Loucy (cell line): ENCODE data around the gene MAST4.

Experiments
- H2AFZ ChIP-seq: fragments of 200-600 bp; sonication (generic); 2 replicates; pipeline ENCODE4 v1.6.0; 2016; ENCODE audit warnings: antibody characterized with exemption, mild to moderate bottlenecking, low read length, moderate library complexity
- H3F3A ChIP-seq: fragments of 200-600 bp; 2 replicates; pipeline ENCODE4 v1.6.0; 2016; ENCODE audit warnings: antibody characterized with exemption, low read depth, mild to moderate bottlenecking
- H3K27me3 ChIP-seq: fragments of 200-600 bp; sonication (generic); 2 replicates; pipeline ENCODE4 v1.6.1; 2014; ENCODE audit warnings: low read length, mild to moderate bottlenecking; ENCODE audit not compliant: insufficient read depth, poor library complexity, severe bottlenecking
- H3K36me3 ChIP-seq: fragments of 200-600 bp; sonication (generic); 2 replicates; pipeline ENCODE4 v1.6.1; 2016; ENCODE audit warnings: low read length; ENCODE audit not compliant: insufficient read depth
- H3K4me1 ChIP-seq: fragments of 200-600 bp; sonication (generic); 2 replicates; pipeline ENCODE4 v1.5.1; 2014; ENCODE audit warnings: low read length, mild to moderate bottlenecking; ENCODE audit not compliant: insufficient read depth, poor library complexity, severe bottlenecking
- H3K4me2 ChIP-seq: fragments of 200-600 bp; sonication (generic); 2 replicates; pipeline ENCODE4 v1.6.0; 2014; ENCODE audit warnings: antibody characterized with exemption, low read length, low read depth, mild to moderate bottlenecking; ENCODE audit not compliant: poor library complexity, severe bottlenecking
- H3K4me3 ChIP-seq: fragments of 200-600 bp; sonication (generic); 2 replicates; pipeline ENCODE4 v1.5.1; 2014; ENCODE audit warnings: low read length, mild to moderate bottlenecking, mixed read lengths; ENCODE audit not compliant: poor library complexity, severe bottlenecking
- H3K79me2 ChIP-seq: fragments of 200-600 bp; sonication (generic); 2 replicates; pipeline ENCODE4 v1.6.1; 2014; ENCODE audit warnings: low read length; ENCODE audit not compliant: insufficient read depth
- H3K9ac ChIP-seq: fragments of 200-600 bp; sonication (generic); 2 replicates; pipeline ENCODE4 v1.6.0; 2014; ENCODE audit warnings: mild to moderate bottlenecking, low read depth, low read length, moderate library complexity; ENCODE audit not compliant: poor library complexity, severe bottlenecking
- H3K9me2 ChIP-seq: fragments of 200-600 bp; sonication (generic); replicated peaks from 2 replicates; pipeline ENCODE4 v1.6.1; 2016; ENCODE audit warnings: low read depth, low read length, mixed read lengths
- H3K9me3 ChIP-seq: fragments of 200-600 bp; sonication (generic); 2 replicates; pipeline ENCODE4 v1.6.1; 2014; ENCODE audit warnings: mild to moderate bottlenecking, antibody characterized with exemption, low read length, low read depth; ENCODE audit not compliant: insufficient read depth
- H4K20me1 ChIP-seq: fragments of 200-600 bp; sonication (generic); 2 replicates; pipeline ENCODE4 v1.6.0; 2014; ENCODE audit warnings: antibody characterized with exemption, low read length, mild to moderate bottlenecking; ENCODE audit not compliant: insufficient read depth, poor library complexity, severe bottlenecking
- CTCF ChIP-seq: fragments of 200-600 bp; sonication (generic); conservative IDR thresholded peaks from 2 replicates; pipeline ENCODE4 v1.5.1; 2014; ENCODE audit warnings: mild to moderate bottlenecking, antibody characterized with exemption, low read length
- EZH2phosphoT487 ChIP-seq: fragments of 200-600 bp; IDR thresholded peaks from 2 replicates; pipeline ENCODE4 v1.6.1; 2018; ENCODE audit warnings: antibody characterized with exemption, mild to moderate bottlenecking, moderate library complexity, borderline replicate concordance

Gene MAST4

GRCh38 chr5:67160272-67160671 is 564.1 kb downstream of the MAST4 start:
- no peak overlapping the region for H3K4me3 ChIP-seq
- no peak for TF ChIP-seq EZH2phosphoT487
- TF ChIP-seq CTCF = no peak
- peaks cover 7% of the 10 kb centered on the region; the same call in 1 of the 2 replicates for H3K79me2 ChIP-seq
- no peaks in the 10 kb centered on the region for H3K9me2 ChIP-seq
- H3K9ac ChIP-seq = no peak overlapping the region
- peaks cover 40% of the 10 kb centered on the region; the same call in 1 of the 2 replicates for H3K36me3 ChIP-seq
- no peaks in the 10 kb centered on the region for H3K27me3 ChIP-seq
- no peaks in the 10 kb centered on the region for H3K9me3 ChIP-seq
- no peaks in the 10 kb centered on the region for H3F3A ChIP-seq
- no peak overlapping the region for H3K4me2 ChIP-seq
- no peaks in the 10 kb centered on the region for H4K20me1 ChIP-seq
- no peak overlapping the region for H2AFZ ChIP-seq
- peaks cover 13% of the 10 kb centered on the region for H3K4me1 ChIP-seq

GRCh38 chr5:67160985-67161384 is 564.8 kb downstream of the MAST4 start:
- no peaks in the 10 kb centered on the region for H3K9me3 ChIP-seq

GRCh38 chr5:67161767-67162166 is 565.6 kb downstream of the MAST4 start:
- peaks cover 32% of the 10 kb centered on the region; the same call in 1 of the 2 replicates for H3K36me3 ChIP-seq
- H2AFZ ChIP-seq = no peak overlapping the region
- H3K4me2 ChIP-seq = no peak overlapping the region
- H3K9me2 ChIP-seq = no peaks in the 10 kb centered on the region
- no peaks in the 10 kb centered on the region for H3F3A ChIP-seq
- H3K27me3 ChIP-seq = no peaks in the 10 kb centered on the region
- no peak overlapping the region for H3K9ac ChIP-seq
- H4K20me1 ChIP-seq = no peaks in the 10 kb centered on the region
- no peaks in the 10 kb centered on the region for H3K9me3 ChIP-seq
- no peak overlapping the region for H3K4me3 ChIP-seq
- peaks cover 10% of the 10 kb centered on the region; the same call in 1 of the 2 replicates for H3K79me2 ChIP-seq
- TF ChIP-seq EZH2phosphoT487 (no peak), CTCF (no peak)
- peaks cover 13% of the 10 kb centered on the region for H3K4me1 ChIP-seq

More at GRCh38 chr5:67160985-67161384, 564.8 kb downstream of the MAST4 start:
- Histone ChIP-seq H3F3A (no peaks in the 10 kb centered on the region), H3K79me2 (peaks cover 10% of the 10 kb centered on the region; the same call in 1 of the 2 replicates), H4K20me1 (no peaks in the 10 kb centered on the region), H3K4me2 (no peak overlapping the region), H3K4me1 (peaks cover 13% of the 10 kb centered on the region), H3K4me3 (no peak overlapping the region), H3K9ac (no peak overlapping the region), H3K36me3 (peaks cover 37% of the 10 kb centered on the region; the same call in 1 of the 2 replicates), H3K9me2 (no peaks in the 10 kb centered on the region), H2AFZ (no peak overlapping the region), H3K27me3 (no peaks in the 10 kb centered on the region)
- no peak for TF ChIP-seq CTCF
- no peak for TF ChIP-seq EZH2phosphoT487
